Caco-2 (cell line): ENCODE measurements around the gene RPLP2. TPM values are rescaled to one million over a fixed set of nuclear protein-coding genes. Genes with fewer than 3 reads are reported as not detected.
A peak's percentile ranks its signal among the peaks of the same experiment; 100 is the strongest.

Experiments used
- BruUV-seq: library from RNA; stranded (reverse); fragments of 400-500 nt; replicated peaks from 2 replicates; lab custom pipeline; 2021; lab: Mats Ljungman, UMichigan
- CTCF ChIA-PET: fragments of 300-600 bp; sonication (Branson Sonifier 250); formaldehyde crosslinking; loops from one replicate; lab custom pipeline; 2022; ENCODE audit warnings: antibody characterized with exemption; lab: Charles Lee
- POLR2A ChIA-PET: fragments of 300-600 bp; sonication (Branson Sonifier 250); formaldehyde crosslinking; loops from one replicate; lab custom pipeline; 2022; ENCODE audit warnings: antibody characterized with exemption; lab: Charles Lee
- DNase-seq, 2 experiments: peaks; one replicate each; pipeline versions ENCODE4 v3.0.0 to v3.0.0-alpha.2; 2020 to 2022
- H3K27me3 ChIP-seq: replicated peaks from 2 replicates; pipeline ENCODE4 v1.6.0; 2011; ENCODE audit warnings: low read length; ENCODE audit not compliant: control insufficient read depth, insufficient read depth
- H3K36me3 ChIP-seq: 2 replicates; pipeline ENCODE4 v1.5.1; 2011; ENCODE audit warnings: low read length; ENCODE audit not compliant: control insufficient read depth, insufficient read depth
- H3K4me1 ChIP-seq: fragments of 250-450 bp; sonication (Bioruptor Pico); 2 replicates; pipeline ENCODE4 v1.5.1; 2020; ENCODE audit warnings: mild to moderate bottlenecking
- H3K4me3 ChIP-seq: 2 replicates; pipeline ENCODE4 v1.5.1; 2011; ENCODE audit warnings: low read depth, mild to moderate bottlenecking, control low read depth, low read length
- H3K9me3 ChIP-seq: fragments of 250-450 bp; sonication (Bioruptor Pico); 2 replicates; pipeline ENCODE4 v1.5.1; 2020; ENCODE audit warnings: mild to moderate bottlenecking, moderate library complexity
- H3K27ac Mint-ChIP-seq: one replicate; pipeline ENCODE4 v1.8.0; 2022; ENCODE audit warnings: mixed read lengths; ENCODE audit not compliant: unreplicated experiment
- H3K27me3 Mint-ChIP-seq: one replicate; pipeline ENCODE4 v1.8.0; 2022; ENCODE audit warnings: mixed read lengths; ENCODE audit not compliant: insufficient read depth, unreplicated experiment
- H3K36me3 Mint-ChIP-seq: one replicate; pipeline ENCODE4 v1.8.0; 2022; ENCODE audit warnings: mild to moderate bottlenecking, mixed read lengths; ENCODE audit not compliant: insufficient read depth, unreplicated experiment
- H3K4me1 Mint-ChIP-seq: one replicate; pipeline ENCODE4 v1.8.0; 2022; ENCODE audit warnings: low read depth, mixed read lengths; ENCODE audit not compliant: unreplicated experiment
- H3K4me3 Mint-ChIP-seq: one replicate; pipeline ENCODE4 v1.8.0; 2022; ENCODE audit warnings: mild to moderate bottlenecking, moderate library complexity, mixed read lengths; ENCODE audit not compliant: unreplicated experiment
- H3K9me3 Mint-ChIP-seq: one replicate; pipeline ENCODE4 v1.8.0; 2022; ENCODE audit warnings: mixed read lengths; ENCODE audit not compliant: unreplicated experiment
- CTCF ChIP-seq, 2 experiments: fragments of 200-600 bp in 1 of 2; IDR thresholded peaks; 1 replicate in 1 of 2; 2 replicates in 1 of 2; pipeline versions ENCODE4 v1.5.1 to v1.8.0; 2011 to 2022; ENCODE audit warnings: antibody characterized with exemption in 1 of 2, control low read depth in 1 of 2, inconsistent platforms in 1 of 2, low read depth in 1 of 2, low read length in 1 of 2, mild to moderate bottlenecking in 1 of 2, moderate library complexity in 1 of 2; ENCODE audit not compliant: insufficient read depth in 1 of 2, severe bottlenecking in 1 of 2, unreplicated experiment in 1 of 2
- intact Hi-C: fragments of 100-400 bp; cut with micrococcal nuclease; formaldehyde crosslinking; loops from one replicate; pipeline ENCODE4 v1.10.0; 2022; ENCODE audit not compliant: unreplicated experiment
- total RNA-seq: library from RNA; stranded (reverse); gene quantifications from 2 replicates; pipeline ENCODE4 v1.2.3, GENCODE V29; 2022

The RPLP2 gene
- total RNA-seq, 1 experiment from 2014 or later, result 2,622 TPM

GRCh38 chr11:824942-825341, 15.2 kb downstream of the RPLP2 start:
- TF ChIP-seq CTCF (IDR thresholded peaks at IDR 0.05; ENCODE audit: insufficient read depth in 1 of 2, low read depth in 1 of 2, low read length in 1 of 2, severe bottlenecking in 1 of 2, unreplicated experiment in 1 of 2), result no peak
- no peaks in the 10 kb centered on the region for H3K27me3 ChIP-seq
- Mint-ChIP-seq H3K27me3 (no peaks in the 10 kb centered on the region), H3K4me3 (no peak overlapping the region), H3K27ac (peak overlapping the region; percentile 8), H3K9me3 (no peaks in the 10 kb centered on the region), H3K36me3 (peaks cover 41% of the 10 kb centered on the region), H3K4me1 (peaks cover 13% of the 10 kb centered on the region)
- intact Hi-C loops, result no loop called here
- no peak for DNase-seq
- no peak overlapping the region for H3K4me3 ChIP-seq
- peaks cover 49% of the 10 kb centered on the region for H3K4me1 ChIP-seq
- ChIA-PET CTCF (no interaction called here), POLR2A (no interaction called here)
- no TSS peak for BruUV-seq
- no peaks in the 10 kb centered on the region for H3K9me3 ChIP-seq
- H3K36me3 ChIP-seq, result peaks cover 2% of the 10 kb centered on the region

GRCh38 chr11:825366-826226, 15.8 kb downstream of the RPLP2 start:
- POLR2A ChIA-PET, result no interaction called here
- Mint-ChIP-seq H3K27me3 (no peaks in the 10 kb centered on the region), H3K4me3 (no peak overlapping the region), H3K36me3 (peaks cover 41% of the 10 kb centered on the region), H3K9me3 (no peaks in the 10 kb centered on the region), H3K27ac (peak overlapping the region; percentile 8), H3K4me1 (peaks cover 13% of the 10 kb centered on the region)
- Histone ChIP-seq H3K36me3 (peaks cover 2% of the 10 kb centered on the region), H3K4me3 (no peak overlapping the region), H3K9me3 (no peaks in the 10 kb centered on the region), H3K27me3 (no peaks in the 10 kb centered on the region), H3K4me1 (peaks cover 45% of the 10 kb centered on the region)
- TF ChIP-seq CTCF (IDR thresholded peaks at IDR 0.05; ENCODE audit: insufficient read depth in 1 of 2, low read depth in 1 of 2, low read length in 1 of 2, severe bottlenecking in 1 of 2, unreplicated experiment in 1 of 2), result no peak
- BruUV-seq, result no TSS peak
- CTCF ChIA-PET, result no interaction called here
- no peak for DNase-seq
- intact Hi-C loops, result no loop called here

GRCh38 chr11:826227-826621, 16.5 kb downstream of the RPLP2 start:
- Histone ChIP-seq H3K4me3 (no peak overlapping the region; the same call in 1 of the 2 replicates), H3K9me3 (no peaks in the 10 kb centered on the region), H3K36me3 (no peaks in the 10 kb centered on the region; the same call in 1 of the 2 replicates), H3K27me3 (no peaks in the 10 kb centered on the region), H3K4me1 (peaks cover 39% of the 10 kb centered on the region)
- Mint-ChIP-seq H3K27me3 (no peaks in the 10 kb centered on the region), H3K4me1 (peaks cover 13% of the 10 kb centered on the region), H3K4me3 (peak overlapping the region; percentile 88), H3K27ac (no peak overlapping the region), H3K36me3 (peaks cover 35% of the 10 kb centered on the region), H3K9me3 (no peaks in the 10 kb centered on the region)
- DNase-seq, result no peak
- BruUV-seq, result TSS peak; percentile 41
- intact Hi-C loops, result no loop called here
- POLR2A ChIA-PET, result no interaction called here
- CTCF ChIA-PET, result no interaction called here
- no peak for TF ChIP-seq CTCF (IDR thresholded peaks at IDR 0.05; ENCODE audit: insufficient read depth in 1 of 2, low read depth in 1 of 2, low read length in 1 of 2, severe bottlenecking in 1 of 2, unreplicated experiment in 1 of 2)
